ENCODE data around the gene LIFR.

The LIFR gene, protein sequence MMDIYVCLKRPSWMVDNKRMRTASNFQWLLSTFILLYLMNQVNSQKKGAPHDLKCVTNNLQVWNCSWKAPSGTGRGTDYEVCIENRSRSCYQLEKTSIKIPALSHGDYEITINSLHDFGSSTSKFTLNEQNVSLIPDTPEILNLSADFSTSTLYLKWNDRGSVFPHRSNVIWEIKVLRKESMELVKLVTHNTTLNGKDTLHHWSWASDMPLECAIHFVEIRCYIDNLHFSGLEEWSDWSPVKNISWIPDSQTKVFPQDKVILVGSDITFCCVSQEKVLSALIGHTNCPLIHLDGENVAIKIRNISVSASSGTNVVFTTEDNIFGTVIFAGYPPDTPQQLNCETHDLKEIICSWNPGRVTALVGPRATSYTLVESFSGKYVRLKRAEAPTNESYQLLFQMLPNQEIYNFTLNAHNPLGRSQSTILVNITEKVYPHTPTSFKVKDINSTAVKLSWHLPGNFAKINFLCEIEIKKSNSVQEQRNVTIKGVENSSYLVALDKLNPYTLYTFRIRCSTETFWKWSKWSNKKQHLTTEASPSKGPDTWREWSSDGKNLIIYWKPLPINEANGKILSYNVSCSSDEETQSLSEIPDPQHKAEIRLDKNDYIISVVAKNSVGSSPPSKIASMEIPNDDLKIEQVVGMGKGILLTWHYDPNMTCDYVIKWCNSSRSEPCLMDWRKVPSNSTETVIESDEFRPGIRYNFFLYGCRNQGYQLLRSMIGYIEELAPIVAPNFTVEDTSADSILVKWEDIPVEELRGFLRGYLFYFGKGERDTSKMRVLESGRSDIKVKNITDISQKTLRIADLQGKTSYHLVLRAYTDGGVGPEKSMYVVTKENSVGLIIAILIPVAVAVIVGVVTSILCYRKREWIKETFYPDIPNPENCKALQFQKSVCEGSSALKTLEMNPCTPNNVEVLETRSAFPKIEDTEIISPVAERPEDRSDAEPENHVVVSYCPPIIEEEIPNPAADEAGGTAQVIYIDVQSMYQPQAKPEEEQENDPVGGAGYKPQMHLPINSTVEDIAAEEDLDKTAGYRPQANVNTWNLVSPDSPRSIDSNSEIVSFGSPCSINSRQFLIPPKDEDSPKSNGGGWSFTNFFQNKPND

DNA sequence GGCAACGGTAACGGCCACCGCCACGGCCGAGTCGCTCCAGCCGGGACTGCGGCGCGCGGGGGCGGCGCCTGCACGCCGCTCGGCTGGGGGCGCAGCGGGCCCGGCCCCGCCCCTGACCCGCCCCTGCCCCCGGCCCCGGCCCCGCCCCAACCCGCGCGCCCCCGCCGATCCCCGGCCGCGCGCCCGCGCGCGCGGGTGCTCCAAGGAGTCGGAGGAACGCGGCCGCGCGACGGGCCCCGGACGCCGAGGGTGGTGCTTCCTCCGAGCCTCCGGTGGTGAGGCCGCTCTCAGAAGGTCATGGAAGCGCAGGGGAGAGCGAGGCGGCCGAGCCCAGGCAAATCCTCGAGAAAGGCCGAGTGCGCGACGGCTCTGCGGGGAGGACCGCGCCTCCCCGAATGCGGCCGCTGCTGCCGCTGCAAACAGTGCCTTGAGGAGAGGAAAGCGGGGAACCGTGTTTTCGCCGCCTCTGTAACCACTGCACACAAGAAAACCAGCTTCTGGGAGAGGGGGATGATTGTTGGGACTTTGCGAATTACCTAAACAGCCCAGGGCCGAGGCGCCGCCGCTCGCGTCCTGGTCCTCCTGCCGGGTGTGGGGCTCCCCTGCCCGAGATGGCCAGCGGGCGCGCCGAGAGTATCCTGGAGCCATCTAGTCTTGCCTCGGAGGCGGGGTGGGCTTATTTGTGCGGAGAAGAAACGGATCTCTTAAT is at the start of gene LIFR:
LIFR (minus strand) TSS at position 48 of the 709 bp plus-strand sequence. CDS start 25,999 bp downstream, outside the sequence.
- DNase-seq (ENCODE audit: extremely low read depth, low read depth), result peak; percentile 33
- peak within 1 kb of the TSS; percentile 77 for H3K4me3 ChIP-seq (replicated peaks; ENCODE audit: low read depth, low read length)
- TF ChIP-seq, protein P1, sequence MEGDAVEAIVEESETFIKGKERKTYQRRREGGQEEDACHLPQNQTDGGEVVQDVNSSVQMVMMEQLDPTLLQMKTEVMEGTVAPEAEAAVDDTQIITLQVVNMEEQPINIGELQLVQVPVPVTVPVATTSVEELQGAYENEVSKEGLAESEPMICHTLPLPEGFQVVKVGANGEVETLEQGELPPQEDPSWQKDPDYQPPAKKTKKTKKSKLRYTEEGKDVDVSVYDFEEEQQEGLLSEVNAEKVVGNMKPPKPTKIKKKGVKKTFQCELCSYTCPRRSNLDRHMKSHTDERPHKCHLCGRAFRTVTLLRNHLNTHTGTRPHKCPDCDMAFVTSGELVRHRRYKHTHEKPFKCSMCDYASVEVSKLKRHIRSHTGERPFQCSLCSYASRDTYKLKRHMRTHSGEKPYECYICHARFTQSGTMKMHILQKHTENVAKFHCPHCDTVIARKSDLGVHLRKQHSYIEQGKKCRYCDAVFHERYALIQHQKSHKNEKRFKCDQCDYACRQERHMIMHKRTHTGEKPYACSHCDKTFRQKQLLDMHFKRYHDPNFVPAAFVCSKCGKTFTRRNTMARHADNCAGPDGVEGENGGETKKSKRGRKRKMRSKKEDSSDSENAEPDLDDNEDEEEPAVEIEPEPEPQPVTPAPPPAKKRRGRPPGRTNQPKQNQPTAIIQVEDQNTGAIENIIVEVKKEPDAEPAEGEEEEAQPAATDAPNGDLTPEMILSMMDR (IDR thresholded peaks at IDR 0.05; ENCODE audit: low read depth, low read length, missing control alignments), result no peak

DNA sequence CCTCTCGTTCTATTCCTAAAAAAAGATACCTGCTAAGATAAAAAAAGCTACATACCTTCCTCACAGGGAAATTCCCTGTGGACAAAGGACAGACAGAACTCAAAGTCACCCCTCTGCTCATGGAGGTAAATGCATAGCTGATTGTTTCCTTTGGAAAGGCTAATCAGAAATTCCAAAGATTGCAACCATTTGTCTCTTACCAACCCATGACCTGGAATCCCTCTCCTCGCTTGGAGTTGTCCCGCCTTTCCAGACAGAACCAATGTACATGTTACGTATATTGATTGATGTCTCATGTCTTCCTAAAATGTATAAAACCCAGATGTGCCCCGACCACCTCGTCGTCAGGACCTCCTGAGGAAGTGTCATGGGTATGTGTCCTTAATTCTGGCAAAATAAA is 49.2 kb upstream of the LIFR start:
- TF ChIP-seq, protein P1 (IDR thresholded peaks at IDR 0.05; ENCODE audit: low read depth, low read length, missing control alignments), result no peak
- no peak for DNase-seq (ENCODE audit: extremely low read depth, low read depth)
- H3K4me3 ChIP-seq (replicated peaks; ENCODE audit: low read depth, low read length), result no peak overlapping the region

DNA sequence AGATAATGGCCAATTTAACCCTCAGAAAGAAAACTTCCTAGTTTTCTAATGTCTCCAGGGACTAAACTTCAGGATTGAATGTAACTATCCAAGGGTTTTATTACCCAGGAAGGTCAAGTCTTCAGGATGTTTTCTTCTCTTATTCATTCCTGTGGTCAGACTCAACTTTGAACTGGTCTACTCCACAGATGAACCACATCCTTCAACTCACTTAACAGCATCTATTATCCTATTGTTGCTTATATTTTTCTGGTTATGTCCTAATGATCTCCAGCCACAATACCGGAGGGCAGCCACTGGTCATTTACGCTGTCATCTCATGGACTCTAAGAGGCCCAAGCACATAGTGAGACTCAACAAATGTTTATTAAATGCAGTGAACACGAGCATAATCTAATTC is 47.2 kb upstream of the LIFR start:
- DNase-seq (ENCODE audit: extremely low read depth, low read depth), result no peak
- TF ChIP-seq, protein P1 (IDR thresholded peaks at IDR 0.05; ENCODE audit: low read depth, low read length, missing control alignments), result no peak
- H3K4me3 ChIP-seq (replicated peaks; ENCODE audit: low read depth, low read length), result no peak overlapping the region

DNA sequence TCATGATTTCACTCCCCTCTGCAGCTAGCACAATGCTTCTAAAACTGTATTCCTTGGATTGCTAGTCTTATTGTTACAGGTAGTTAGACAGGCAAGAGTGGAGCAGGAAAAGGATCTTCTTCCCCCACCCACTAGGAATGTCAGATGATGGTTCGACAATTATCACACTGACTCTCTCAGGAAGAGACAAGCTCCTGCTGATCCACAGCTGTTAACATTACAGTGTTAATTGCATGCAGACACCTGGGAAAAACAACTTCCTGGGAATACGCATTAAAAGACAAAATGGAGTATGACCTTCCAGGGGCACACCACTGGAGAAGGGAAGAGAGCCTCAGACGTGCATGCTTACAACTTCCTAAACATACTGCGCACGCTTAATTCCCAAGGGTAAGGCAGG is 46.2 kb upstream of the LIFR start:
- TF ChIP-seq, protein P1 (IDR thresholded peaks at IDR 0.05; ENCODE audit: low read depth, low read length, missing control alignments), result no peak
- H3K4me3 ChIP-seq (replicated peaks; ENCODE audit: low read depth, low read length), result no peak overlapping the region
- DNase-seq (ENCODE audit: extremely low read depth, low read depth), result no peak

DNA sequence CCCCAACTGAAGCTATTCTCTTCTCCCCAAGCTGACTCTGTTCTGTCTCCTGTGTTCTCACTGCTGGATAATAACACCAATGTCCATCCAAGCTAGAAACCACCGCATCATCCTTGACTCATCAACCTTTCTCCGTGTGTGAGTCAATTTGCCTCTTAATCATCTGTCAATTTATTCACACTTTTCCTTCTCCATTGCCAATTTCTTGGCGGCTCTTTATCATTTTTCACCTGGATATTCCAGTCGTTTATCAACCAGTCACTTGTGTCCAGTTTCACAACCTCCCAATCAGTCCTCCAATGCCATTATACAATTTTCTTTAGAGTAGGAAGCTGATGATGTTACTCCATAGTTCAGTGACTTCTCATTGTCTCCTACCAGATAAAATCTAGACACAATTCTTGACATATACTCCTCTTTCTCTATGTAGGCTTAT is 45.4 kb upstream of the LIFR start:
- DNase-seq (ENCODE audit: extremely low read depth, low read depth), result no peak
- no peak overlapping the region for H3K4me3 ChIP-seq (replicated peaks; ENCODE audit: low read depth, low read length)
- TF ChIP-seq, protein P1 (IDR thresholded peaks at IDR 0.05; ENCODE audit: low read depth, low read length, missing control alignments), result no peak
